T-helper 9 cell (primary cell): ENCODE measurements around the gene PCCA.
"Not testable (repeated sequence)": the region's sequence is repeated elsewhere in the genome, so short reads cannot be mapped to it uniquely, and the experiment has no call there.

Source experiments
- DNase-seq: peaks from one replicate; pipeline ENCODE4 v3.0.0-alpha.2; 2020

Gene PCCA

GRCh38 chr13:100197591-100198365 is 108.9 kb downstream of the PCCA start:
- no peak for DNase-seq

- DNase-seq: no peak
Measured at GRCh38 chr13:100203696-100204367, 114.9 kb downstream of the PCCA start.

GRCh38 chr13:100208002-100208401 is 119.1 kb downstream of the PCCA start:
- DNase-seq: no peak

- no peak for DNase-seq
Measured at GRCh38 chr13:100208626-100209025, 119.7 kb downstream of the PCCA start.

- no peak for DNase-seq
Measured at GRCh38 chr13:100209857-100210825, 121.2 kb downstream of the PCCA start.

GRCh38 chr13:100211016-100211710 is 122.3 kb downstream of the PCCA start:
- DNase-seq: no peak

- no peak for DNase-seq
Measured at GRCh38 chr13:100212904-100213553, 124.1 kb downstream of the PCCA start.

GRCh38 chr13:100213576-100213975 is 124.7 kb downstream of the PCCA start:
- no peak for DNase-seq

GRCh38 chr13:100214886-100215285 is 126.0 kb downstream of the PCCA start:
- DNase-seq: no peak

- no peak for DNase-seq
Measured at GRCh38 chr13:100221166-100221565, 132.3 kb downstream of the PCCA start.

GRCh38 chr13:100223966-100224530 is 135.2 kb downstream of the PCCA start:
- not testable (repeated sequence) for DNase-seq

- no peak for DNase-seq
Measured at GRCh38 chr13:100229603-100230002, 140.7 kb downstream of the PCCA start.

GRCh38 chr13:100230769-100231149 is 141.9 kb downstream of the PCCA start:
- DNase-seq: no peak

GRCh38 chr13:100231176-100231575 is 142.3 kb downstream of the PCCA start:
- DNase-seq: no peak

- DNase-seq: no peak
Measured at GRCh38 chr13:100234006-100234405, 145.1 kb downstream of the PCCA start.

GRCh38 chr13:100234524-100235136 is 145.7 kb downstream of the PCCA start:
- DNase-seq: no peak

- DNase-seq: no peak
Measured at GRCh38 chr13:100235311-100235901, 146.5 kb downstream of the PCCA start.

GRCh38 chr13:100240109-100240779 is 151.4 kb downstream of the PCCA start:
- DNase-seq: no peak

GRCh38 chr13:100244431-100244830 is 155.5 kb downstream of the PCCA start:
- DNase-seq: no peak

GRCh38 chr13:100245104-100245503 is 156.2 kb downstream of the PCCA start:
- DNase-seq: no peak
